GM12892 (cell line): ENCODE measurements around the gene SLC39A5.
"Not testable (repeated sequence)": the region's sequence is repeated elsewhere in the genome, so short reads cannot be mapped to it uniquely, and the experiment has no call there.

Source experiments
- DNase-seq: peaks from one replicate; pipeline ENCODE4 v3.0.0; 2011; ENCODE audit not compliant: insufficient read length
- FAIRE-seq: peaks from 2 replicates; lab custom pipeline; 2011; peaks lifted over from hg19 to GRCh38; lab: Jason Lieb, UNC
- POLR2A ChIP-seq: IDR thresholded peaks from 2 replicates; pipeline ENCODE4 v1.6.1; 2011; ENCODE audit warnings: low read depth, low read length, control low read depth
- POLR2AphosphoS5 ChIP-seq: IDR thresholded peaks from 2 replicates; pipeline ENCODE4 v1.6.1; 2011; ENCODE audit warnings: low read depth, low read length, control low read depth
- TAF1 ChIP-seq: IDR thresholded peaks from 2 replicates; pipeline ENCODE4 v1.6.1; 2011; ENCODE audit warnings: low read depth, mild to moderate bottlenecking, control low read depth, low read length, borderline replicate concordance

SLC39A5 gene

GRCh38 chr12:56267443-56268071 lies 37.7 kb downstream of the SLC39A5 start:
- no peak for TF ChIP-seq POLR2AphosphoS5
- no peak for TF ChIP-seq POLR2A
- TF ChIP-seq TAF1, result no peak
- FAIRE-seq (no peak), DNase-seq (no peak)

DNA sequence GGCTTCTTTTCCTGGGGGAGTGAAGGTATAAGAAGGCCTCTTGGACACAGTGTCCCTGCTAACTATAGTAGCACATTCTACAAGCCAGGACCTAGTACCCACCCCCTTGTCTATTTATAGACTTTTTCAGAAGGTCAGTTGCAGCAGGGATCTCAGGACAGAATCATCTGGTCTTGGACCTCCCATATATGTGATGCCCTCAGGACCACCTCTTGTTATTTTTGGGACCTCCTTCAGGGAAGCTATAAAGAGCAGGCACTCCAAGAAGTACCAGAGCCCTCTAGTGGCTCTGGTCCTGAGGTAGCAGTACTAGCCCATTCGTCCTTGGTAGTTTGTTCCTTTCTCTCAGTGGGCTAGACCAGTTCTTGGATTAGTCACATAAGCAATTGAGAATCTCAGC lies 41.2 kb downstream of the SLC39A5 start:
- DNase-seq, result no peak
- TF ChIP-seq POLR2A, result peak; percentile 20; the same call in 1 of the 2 replicates
- no peak for TF ChIP-seq TAF1
- TF ChIP-seq POLR2AphosphoS5, result no peak
- no peak for FAIRE-seq

GRCh38 chr12:56272468-56272867 lies 42.6 kb downstream of the SLC39A5 start:
- not testable (repeated sequence) for FAIRE-seq, DNase-seq

- no peak for DNase-seq
- no peak for FAIRE-seq
- TF ChIP-seq POLR2AphosphoS5, result no peak
- TF ChIP-seq POLR2A, result no peak
- no peak for TF ChIP-seq TAF1
Observed at GRCh38 chr12:56274299-56274698, 44.4 kb downstream of the SLC39A5 start.

DNA sequence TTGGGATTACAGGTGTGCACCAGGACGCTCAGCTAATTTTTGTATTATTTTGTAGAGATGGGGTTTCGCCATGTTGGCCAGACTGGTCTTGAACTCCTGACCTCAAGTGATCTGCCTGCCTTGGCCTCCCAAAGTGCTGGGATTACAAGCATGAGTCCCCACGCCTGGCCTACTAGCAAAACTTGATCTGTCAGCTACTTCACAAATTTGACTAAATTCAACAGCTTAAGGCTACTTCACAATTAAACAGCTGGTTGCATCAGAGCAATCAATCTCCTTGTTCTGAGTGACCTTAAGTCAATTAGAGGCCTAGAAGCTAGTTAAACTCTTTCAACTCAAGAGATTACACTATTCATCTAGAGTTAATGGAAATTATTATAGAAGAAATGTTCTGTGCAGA lies 49.1 kb downstream of the SLC39A5 start:
- FAIRE-seq, result no peak
- TF ChIP-seq TAF1 (no peak), POLR2A (no peak), POLR2AphosphoS5 (no peak)
- DNase-seq, result no peak

GRCh38 chr12:56280849-56281248 lies 51.0 kb downstream of the SLC39A5 start:
- no peak for TF ChIP-seq TAF1
- TF ChIP-seq POLR2A, result no peak
- no peak for TF ChIP-seq POLR2AphosphoS5
- DNase-seq, result no peak
- no peak for FAIRE-seq

GRCh38 chr12:56282030-56282429 lies 52.2 kb downstream of the SLC39A5 start:
- no peak for FAIRE-seq
- no peak for DNase-seq
- TF ChIP-seq TAF1 (no peak), POLR2AphosphoS5 (no peak), POLR2A (no peak)

- DNase-seq (no peak), FAIRE-seq (no peak)
- TF ChIP-seq POLR2A (no peak), POLR2AphosphoS5 (no peak), TAF1 (no peak)
Observed at GRCh38 chr12:56282579-56282978, 52.7 kb downstream of the SLC39A5 start.

- FAIRE-seq, DNase-seq: not testable (repeated sequence)
Observed at GRCh38 chr12:56284263-56284662, 54.4 kb downstream of the SLC39A5 start.

GRCh38 chr12:56286044-56286830 lies 56.4 kb downstream of the SLC39A5 start:
- FAIRE-seq, result no peak
- TF ChIP-seq POLR2A (no peak), TAF1 (no peak), POLR2AphosphoS5 (no peak)
- no peak for DNase-seq
